ENCODE measurements around the gene MITF. TPM values are rescaled to one million over a fixed set of nuclear protein-coding genes. Genes with fewer than 3 reads are reported as not detected.

Gene MITF, protein sequence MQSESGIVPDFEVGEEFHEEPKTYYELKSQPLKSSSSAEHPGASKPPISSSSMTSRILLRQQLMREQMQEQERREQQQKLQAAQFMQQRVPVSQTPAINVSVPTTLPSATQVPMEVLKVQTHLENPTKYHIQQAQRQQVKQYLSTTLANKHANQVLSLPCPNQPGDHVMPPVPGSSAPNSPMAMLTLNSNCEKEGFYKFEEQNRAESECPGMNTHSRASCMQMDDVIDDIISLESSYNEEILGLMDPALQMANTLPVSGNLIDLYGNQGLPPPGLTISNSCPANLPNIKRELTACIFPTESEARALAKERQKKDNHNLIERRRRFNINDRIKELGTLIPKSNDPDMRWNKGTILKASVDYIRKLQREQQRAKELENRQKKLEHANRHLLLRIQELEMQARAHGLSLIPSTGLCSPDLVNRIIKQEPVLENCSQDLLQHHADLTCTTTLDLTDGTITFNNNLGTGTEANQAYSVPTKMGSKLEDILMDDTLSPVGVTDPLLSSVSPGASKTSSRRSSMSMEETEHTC
- 1.3 and 3.3 TPM in 2 replicates for total RNA-seq

DNA sequence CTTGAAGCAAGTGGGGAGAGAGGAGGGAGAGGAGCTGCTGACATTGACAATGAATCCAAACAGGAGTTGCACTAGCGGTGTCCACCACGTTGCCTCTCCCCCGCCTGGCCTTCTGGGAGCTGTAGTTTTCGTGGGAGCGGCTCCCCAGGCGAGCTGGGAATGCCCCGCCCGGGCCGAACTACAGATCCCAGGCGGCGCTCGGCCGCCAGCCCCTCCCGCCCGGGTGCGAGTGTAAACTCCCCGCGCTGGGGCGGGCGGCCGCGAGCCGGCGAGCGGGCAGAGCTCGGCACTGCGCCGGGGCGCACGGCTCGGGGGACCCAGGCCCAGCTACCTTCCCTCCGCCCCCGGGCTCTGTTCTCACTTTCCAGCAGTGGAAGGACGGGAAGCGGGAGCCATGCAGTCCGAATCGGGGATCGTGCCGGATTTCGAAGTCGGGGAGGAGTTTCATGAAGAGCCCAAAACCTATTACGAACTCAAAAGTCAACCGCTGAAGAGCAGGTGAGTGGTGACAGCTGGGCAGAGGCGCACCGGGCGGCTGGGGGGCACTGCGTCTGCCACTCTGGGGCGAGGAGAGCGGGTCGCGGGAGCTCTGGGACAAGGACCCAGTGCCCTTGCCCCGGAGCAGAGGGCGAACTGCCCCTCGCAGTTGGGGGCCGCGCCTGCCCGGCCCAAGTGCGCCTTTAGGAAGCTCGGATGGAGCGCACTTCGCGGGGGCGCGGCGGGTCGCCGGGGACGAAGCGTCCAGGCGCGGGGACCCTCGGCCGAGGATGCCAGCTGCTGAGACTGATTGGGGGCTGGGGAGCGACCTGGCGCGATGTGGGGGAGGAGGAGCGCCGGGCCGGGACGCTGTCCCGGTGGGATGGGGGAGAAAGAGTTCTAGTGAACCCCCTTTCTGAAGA is at the start of gene MITF:
Gene MITF (plus strand): TSS at position 261 of the 899 bp plus-strand sequence. CDS start 134 bp downstream, at position 395.
- DNase-seq (ENCODE audit: low read depth, low spot score) = peak; percentile 60

DNA sequence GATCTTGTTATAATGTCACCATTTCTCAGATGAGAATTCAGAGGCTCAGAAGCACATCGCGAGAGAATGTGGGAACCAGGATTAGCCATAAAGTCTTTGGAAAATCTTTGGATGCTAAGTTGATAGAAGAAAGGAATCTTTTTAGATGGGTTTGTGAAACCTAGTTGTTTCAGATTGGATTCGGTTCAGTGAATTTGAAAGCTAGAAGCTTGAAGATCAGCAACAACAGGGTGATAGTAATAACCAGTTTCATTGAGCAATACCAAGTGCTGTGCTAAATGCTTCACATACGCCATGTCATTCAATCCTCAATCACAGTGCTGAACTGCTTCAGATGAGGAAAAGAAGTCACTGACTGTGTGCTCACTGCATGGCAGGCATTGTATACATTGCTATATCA is 47.4 kb upstream of the MITF start:
- DNase-seq (ENCODE audit: low read depth, low spot score) = no peak

DNA sequence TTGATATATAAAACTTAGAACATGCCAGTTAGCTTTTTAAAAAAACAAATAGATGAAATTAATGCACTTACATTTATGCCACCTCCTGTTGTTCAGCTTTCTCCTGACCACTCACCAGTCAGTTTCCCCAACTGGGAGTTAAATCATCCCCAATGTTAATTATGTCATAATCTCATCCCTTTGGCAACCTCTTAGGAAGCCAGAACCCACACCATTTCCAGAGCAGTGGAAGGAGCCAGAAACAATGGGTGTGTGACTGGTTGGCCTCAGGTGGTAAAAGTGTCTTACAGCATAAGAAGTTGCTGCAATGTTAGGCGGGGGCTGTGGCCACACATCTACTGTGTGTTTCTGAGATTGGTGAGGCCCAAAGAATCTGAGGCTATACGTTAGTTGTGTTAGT is 46.5 kb upstream of the MITF start:
- no peak for DNase-seq (ENCODE audit: low read depth, low spot score)

DNA sequence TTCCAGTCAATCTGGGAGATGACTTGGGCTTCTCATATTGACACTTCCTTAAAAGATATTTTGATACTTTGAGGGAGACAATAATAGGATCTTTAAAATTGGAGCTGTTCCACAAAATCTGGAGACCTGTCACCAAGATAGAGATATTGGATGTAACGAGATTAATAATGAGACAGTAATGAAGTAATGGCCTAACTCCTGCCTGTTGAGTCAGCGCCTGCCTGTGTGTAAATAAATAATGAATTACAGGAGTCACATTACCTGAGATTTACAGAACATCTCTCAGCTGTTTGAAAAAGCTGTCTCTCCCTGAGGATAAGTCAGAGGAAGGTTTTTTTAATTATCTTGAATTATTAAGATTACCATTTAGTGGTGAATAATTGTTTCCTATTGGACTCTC is 43.8 kb upstream of the MITF start:
- no peak for DNase-seq (ENCODE audit: low read depth, low spot score)

DNA sequence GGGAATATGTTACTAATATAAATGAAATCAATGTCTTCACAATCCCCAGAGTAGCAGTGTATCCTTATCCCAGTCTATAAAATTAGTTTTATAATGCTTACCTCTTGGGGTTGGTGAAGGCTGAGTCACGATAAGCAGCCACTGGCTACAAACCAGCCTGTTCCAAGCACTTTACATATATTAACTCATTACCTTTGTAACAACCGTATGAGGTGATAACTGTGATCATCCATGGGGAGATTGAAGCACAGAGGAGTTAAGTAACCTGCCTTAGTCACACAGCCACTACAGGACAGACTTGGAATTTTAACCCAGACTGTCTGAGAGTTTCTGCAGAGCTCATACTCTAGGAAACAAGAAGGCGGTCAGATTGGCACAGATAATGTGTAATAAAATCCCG is 43.3 kb upstream of the MITF start:
- no peak for DNase-seq (ENCODE audit: low read depth, low spot score)

DNA sequence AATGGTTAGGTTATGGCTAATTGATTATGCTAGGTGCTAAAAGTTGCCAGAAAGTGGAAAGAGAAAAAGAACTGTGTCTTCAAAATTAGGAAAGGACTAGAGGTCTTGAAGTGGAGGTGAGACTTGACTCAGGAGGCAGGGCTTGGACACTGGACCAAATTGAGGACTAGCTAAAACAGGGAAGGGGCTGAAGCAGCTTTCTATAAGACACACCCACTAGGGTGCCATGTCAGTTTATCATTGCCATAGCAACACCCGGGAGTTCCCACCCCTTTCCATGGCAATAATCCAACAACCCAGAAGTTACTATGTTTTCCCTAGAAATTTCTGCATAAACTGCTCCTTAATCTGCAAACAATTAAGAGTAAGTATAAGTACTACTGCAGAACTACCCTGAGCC is 42.9 kb upstream of the MITF start:
- no peak for DNase-seq (ENCODE audit: low read depth, low spot score)

DNA sequence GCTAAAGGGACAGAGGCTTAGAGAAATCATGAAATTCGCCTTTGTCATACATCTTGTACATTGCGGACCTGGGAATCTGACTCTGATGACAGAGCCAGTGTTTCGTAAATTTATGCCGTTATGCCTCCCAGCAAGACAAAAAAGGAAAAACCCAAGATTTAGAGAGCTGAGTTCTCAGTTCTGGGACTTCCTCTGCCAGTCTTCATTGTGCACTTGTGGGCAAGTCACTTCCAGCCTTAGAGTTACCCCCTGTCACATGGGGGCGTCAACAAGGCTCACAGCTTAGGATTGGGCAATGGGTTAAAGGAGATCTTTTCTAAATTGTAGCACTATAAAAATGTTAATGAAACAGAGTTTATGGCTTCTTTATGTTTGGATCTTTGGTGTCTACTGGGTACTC is 41.9 kb upstream of the MITF start:
- no peak for DNase-seq (ENCODE audit: low read depth, low spot score)

DNA sequence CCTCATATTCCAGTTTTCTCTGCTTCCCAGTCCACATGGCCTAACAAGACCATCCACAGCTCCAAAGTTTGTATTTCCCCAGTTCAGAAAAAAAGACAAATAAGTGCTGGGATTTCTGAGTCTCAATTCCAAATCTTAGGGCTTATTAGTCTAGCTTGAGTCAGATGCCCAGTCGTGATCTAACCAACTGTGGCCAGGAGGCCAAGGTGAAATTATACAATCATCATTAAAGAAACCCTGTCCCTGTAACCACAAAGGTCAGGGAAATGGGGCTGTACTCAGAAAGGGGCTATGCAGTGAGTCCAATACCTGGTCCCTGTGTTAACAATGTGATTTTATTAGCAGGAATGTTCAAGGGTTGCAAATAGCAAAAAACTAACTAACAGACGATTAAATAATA is 40.5 kb upstream of the MITF start:
- no peak for DNase-seq (ENCODE audit: low read depth, low spot score)

DNA sequence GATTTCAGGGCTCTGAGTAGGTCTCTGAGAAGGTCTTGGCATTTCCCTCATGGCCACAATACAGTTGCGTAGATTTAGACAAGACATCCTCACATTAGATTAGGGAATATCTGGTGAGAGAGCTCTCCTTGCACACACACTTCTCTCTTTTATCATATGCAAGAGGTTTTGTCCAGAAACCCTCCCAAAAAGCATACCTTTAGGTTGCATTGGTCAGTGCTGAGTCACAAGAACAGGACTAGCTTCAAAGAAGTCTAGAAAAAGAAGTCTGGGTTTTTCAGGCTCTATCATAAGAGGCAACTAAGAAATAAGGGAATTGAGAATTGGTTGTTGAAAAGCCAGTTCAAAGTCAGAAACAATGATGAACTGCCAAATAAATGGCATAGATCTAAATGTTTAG is 40.1 kb upstream of the MITF start:
- no peak for DNase-seq (ENCODE audit: low read depth, low spot score)

DNA sequence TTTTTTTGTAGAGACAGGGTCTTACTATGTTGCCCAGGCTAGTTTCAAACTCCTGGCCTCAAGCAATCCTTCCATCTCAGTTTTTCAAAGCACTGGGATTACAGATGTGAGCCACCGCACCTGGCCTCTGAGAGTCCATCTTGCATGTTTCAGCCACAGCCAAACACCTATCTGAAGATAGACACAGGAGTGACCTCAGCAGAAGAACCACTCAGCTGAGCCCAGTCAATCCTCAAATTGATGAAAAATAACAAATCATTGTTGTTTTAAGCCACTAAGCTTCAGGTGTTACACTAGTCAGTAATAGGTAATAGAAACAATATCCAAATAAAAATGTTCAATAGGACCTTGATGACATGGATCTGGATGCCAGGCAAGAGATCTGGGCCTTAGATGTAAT is 38.3 kb upstream of the MITF start:
- DNase-seq (ENCODE audit: low read depth, low spot score) = no peak

DNA sequence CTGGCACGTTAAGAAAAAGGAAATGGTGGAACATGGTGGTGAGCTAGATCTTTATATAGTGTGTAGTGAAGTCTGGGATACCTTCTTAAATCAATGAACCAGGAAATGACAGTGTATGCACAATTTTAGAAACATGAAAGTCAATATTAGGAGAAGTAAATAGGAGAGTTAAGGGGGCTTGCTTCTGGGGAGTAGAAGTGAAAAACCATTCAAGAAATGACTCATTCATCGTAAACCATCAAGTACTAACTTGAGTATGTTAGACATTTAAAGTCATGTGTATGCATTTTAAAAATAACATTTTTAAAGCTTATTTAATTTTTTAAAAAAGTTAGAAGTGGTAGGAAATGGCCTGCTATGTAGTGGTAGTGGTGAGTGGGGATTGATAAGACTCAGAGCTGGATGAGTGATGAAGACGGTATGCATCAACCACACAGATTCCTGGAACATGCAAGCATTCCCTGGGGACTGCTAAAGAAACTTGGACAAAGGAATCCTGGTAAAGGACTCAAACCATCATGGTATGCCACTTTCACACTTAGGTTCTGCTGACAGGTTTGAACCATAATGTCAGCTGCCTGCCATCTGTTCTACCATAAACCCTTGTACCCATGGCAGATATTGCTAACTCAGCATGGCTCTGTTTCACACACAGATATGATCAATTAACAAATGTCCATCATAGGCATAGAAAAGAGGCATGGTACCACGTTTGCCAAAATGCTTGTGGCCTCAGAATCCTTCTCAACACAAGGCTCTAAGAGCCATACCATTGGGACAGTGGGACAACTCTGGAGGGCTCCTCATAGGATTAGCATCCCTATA is 28.9 kb upstream of the MITF start:
- no peak for DNase-seq (ENCODE audit: low read depth, low spot score)

DNA sequence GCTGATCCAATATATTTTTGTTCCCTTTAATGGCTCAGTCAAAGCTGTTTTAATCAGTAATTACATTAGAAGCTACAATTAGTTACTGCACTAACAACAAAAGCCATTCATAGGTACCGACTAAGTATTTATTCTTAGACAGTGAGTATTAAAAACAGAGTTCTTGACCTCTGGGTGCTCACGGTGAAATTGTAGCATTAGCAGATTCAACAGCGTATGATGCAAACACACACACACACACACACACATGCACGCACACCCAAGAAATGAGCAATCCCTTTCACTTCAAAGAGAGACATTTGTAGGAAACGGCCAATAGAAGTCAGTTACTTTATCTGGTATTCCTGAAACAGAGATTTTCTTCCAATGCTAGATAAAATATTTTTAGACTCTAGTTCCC is 27.0 kb upstream of the MITF start:
- no peak for DNase-seq (ENCODE audit: low read depth, low spot score)

DNA sequence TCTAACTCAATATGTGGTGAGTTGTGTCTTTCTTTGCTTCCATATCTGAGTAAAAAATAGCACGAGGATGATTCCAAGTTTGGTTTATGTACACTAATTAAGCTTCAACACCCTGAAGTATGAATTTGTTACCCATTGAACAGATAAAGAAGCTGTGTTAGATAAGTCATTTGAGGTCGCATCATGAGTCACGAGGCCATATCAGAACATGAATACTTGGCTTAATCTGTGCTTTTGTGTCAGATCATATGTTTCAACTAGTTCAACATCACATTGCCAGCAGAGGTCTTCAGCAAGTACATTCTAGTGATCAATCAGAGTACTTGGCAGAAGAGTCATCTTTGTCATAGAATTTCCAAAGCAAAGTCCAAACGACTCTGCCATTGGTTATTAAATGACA is 26.3 kb upstream of the MITF start:
- DNase-seq (ENCODE audit: low read depth, low spot score) = no peak

DNA sequence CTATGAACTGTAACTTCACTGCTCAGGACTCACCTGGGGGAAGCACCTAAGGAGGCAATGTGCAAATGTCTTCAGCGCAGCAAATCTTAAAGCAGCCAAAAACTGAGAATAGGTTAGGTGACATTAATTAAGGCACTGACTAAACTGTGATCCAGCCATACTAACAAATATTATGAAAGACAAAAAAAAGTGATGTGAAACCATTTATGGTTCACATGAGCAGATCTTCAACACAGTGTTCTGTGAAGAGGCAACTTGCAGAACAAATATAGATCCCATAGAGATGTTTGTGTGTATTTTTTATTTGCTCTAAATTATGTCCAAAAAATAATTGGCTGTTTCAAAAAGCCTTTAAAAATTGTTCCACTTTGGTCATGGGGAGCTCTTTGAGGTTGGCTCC is 24.1 kb upstream of the MITF start:
- DNase-seq (ENCODE audit: low read depth, low spot score) = no peak

DNA sequence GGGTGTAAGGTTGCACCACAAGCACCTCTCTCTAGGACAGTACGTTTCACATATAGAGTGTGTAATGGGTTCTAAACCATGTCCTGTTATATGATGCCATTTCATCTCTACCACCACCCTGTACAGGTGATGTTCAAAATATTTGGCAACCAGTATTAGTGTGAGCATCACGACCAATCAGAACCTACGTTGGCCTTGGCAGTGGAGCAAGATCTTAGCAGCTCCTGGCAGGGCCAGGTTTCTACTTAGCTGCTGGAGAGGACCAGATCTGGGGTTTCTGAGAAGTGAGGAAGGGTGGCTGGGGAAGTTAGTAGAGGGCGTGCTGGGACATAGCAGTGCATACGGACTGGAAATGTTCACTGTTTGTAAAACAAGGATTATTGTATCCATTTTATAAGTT is 23.1 kb upstream of the MITF start:
- no peak for DNase-seq (ENCODE audit: low read depth, low spot score)

DNA sequence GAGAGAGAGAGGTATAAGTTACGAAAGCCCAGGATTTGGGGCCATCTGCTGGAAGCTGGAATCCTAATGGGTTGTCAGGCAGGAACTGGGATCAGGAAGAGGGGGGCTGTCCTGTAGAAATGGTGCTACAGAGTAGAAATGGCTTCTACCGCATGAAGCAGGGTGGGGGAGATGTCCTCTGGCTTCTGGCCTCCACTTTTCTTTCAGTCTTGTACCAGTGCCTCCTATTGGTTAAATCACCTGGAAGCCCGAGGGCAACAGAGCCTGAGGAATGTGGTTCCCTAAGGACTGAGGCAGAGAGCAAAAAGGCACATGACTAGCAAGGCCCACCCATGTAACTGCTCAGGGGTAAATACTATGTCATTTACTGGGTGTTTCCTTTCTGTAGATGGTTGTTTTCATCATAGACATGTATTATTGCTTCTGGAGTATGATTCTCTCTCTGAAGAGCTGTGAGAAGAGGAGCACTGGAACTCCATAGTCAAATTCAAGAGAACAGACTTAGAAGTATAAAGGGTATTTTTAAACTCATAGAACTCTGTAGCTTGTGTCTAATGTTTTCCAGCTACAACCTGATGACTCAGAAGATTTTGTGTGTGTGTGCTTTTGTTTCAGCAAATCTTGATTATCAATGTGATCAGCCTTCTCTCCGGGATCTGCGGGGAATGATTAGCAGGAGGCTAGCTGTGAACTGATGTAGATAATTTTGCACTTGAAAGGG is 20.2 kb upstream of the MITF start:
- no peak for DNase-seq (ENCODE audit: low read depth, low spot score)

DNA sequence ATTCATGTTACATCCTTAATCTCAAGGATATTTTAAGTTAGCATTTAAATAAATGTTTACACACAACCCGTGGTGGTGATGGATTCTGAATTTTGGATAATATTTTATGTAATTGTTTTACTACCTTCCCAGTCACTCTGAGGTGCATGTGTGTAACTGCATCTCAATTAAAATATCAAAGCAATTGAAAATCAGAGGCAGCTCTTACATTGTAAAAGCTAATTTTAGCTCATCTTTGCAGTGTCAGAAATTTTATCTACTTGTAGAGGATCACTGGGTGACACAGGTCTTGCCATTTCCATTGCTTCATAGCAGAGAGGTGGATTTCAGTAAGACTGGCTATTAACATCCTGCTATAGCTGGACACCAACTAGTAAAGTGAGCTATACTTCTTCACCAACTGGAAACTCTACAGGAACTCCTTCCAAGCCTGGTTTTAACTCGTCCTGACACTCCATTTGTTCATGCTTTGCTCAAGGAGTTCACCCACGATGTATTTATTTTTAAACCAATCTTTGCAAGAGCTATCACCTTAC is 19.6 kb upstream of the MITF start:
- no peak for DNase-seq (ENCODE audit: low read depth, low spot score)

DNA sequence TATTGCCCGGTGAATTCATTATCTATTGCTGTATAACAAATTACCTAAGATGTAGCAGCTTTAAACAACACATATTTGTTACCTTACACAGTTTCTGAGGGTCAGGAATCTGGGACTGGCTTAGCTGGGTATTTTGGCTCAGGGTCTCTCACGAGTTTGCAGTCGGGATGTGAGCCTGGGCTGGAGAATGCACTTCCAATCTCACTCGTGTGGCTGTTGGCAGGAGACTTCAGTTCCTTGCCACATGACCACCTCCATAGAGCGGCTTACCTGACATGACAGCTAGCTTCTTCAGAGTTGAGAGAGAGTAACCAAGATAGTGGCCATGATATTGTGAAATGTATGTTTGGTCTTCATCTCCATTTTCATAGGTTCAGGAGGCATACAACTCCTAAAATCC is 18.4 kb upstream of the MITF start:
- no peak for DNase-seq (ENCODE audit: low read depth, low spot score)

DNA sequence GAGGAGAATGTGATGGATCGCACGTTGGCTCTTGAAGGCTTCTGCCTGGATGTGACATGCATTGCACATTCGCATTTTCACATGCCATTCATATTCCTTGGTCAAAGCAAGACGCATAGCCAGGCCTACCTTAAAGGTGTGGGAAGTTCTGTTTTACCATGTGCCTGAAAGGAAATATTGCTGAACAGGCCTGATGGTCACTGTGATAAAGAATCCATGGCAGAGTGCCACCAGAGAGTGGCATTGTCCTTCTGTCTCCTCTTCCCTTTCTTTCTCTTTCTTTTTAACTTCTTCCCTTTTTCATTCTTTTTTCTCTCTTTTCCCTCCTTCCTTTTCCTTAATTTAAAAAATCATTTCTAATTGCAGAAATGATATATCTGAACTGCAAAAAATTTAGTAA is 15.9 kb upstream of the MITF start:
- DNase-seq (ENCODE audit: low read depth, low spot score) = no peak

DNA sequence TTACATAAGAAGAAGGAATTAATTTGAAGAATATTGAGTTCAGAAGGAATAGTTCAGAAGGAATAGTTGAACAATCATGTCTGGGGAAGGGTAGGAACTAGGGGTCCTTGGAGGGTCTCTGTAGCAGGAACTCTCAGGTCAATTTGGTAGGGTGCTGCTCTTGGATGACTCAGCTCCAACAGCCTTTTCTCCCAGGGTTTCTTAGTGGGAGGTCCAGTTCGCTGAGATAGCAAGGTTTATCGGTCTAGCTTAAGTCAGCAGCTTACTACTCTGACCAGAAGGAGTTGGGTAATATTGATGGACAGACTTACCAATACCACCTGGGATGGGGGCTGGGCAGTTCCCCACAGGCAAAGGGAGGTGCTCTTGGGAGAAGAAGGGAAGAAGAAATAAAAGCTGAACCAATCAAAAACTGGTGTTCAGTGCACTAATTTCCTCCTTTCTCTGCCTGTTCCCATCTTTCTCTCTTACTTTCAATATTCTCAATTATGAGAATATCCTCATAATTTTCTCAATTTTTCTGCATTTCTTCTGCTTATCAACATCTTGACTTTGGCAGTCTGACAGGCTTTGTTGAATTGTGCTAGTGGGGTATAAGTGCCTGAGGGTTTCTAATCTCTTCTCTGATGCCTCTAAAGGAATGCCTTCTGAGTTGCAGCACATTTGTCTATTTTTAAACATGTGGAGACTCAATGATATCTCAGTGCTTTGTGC is 14.4 kb upstream of the MITF start:
- DNase-seq (ENCODE audit: low read depth, low spot score) = no peak
